Sigmoid colon (tissue), 7 donors: ENCODE results near the gene NPAS4. TPM values are rescaled to one million over a fixed set of nuclear protein-coding genes. Genes with fewer than 3 reads are reported as not detected.

Experiments
- DNase-seq: peaks from one replicate; pipeline ENCODE4 v3.0.0-alpha.2; 2019
- H3K27ac ChIP-seq, 4 donors: fragments of 200-600 bp; sonication (generic); one replicate each; pipeline ENCODE4 v1.5.1; 2016 to 2019; ENCODE audit warnings: mild to moderate bottlenecking in 1 of 4
- H3K27me3 ChIP-seq, 3 donors: fragments of 200-600 bp; sonication (generic); one replicate each; pipeline ENCODE4 v1.5.1; 2019; ENCODE audit warnings: mild to moderate bottlenecking in 1 of 3
- H3K36me3 ChIP-seq, 4 donors: fragments of 200-600 bp; sonication (generic); one replicate each; pipeline ENCODE4 v1.5.1; 2016 to 2019
- H3K4me1 ChIP-seq, 4 donors: fragments of 200-600 bp; sonication (generic); one replicate each; pipeline ENCODE4 v1.5.1; 2017 to 2019
- H3K4me3 ChIP-seq, 4 donors: fragments of 200-600 bp; sonication (generic); one replicate each; pipeline ENCODE4 v1.5.1; 2017 to 2019; ENCODE audit warnings: mild to moderate bottlenecking in 2 of 4, moderate library complexity in 1 of 4
- H3K9me3 ChIP-seq, 4 donors: fragments of 200-600 bp in 3 of 4; sonication (generic) in 3 of 4; one replicate each; pipeline versions ENCODE4 v1.5.1 to v1.6.1; 2013 to 2019
- EP300 ChIP-seq, 4 donors: sonication (generic); formaldehyde crosslinking; IDR thresholded peaks; one replicate each; pipeline ENCODE4 v1.6.1; 2017; ENCODE audit warnings: antibody characterized with exemption in 4 of 4
- POLR2A ChIP-seq, 2 donors: fragments of 450-650 bp; IDR thresholded peaks; one replicate each; pipeline ENCODE4 v1.6.1; 2016; ENCODE audit warnings: antibody characterized with exemption in 2 of 2, mild to moderate bottlenecking in 2 of 2, moderate library complexity in 2 of 2
- POLR2AphosphoS5 ChIP-seq, 4 donors: sonication (generic); formaldehyde crosslinking; IDR thresholded peaks; one replicate each; pipeline ENCODE4 v1.6.1; 2017; ENCODE audit warnings: antibody characterized with exemption in 4 of 4
- WGBS, 2 donors: extraction: QIAGEN DNeasy Blood & Tissue Kit; methylation state at CpG; one replicate each; pipeline ENCODE4 v1.1.7; 2013; 5-methylcytosine and 5-hydroxymethylcytosine counted together
- intact Hi-C: fragments of 100-400 bp; cut with DNase I; formaldehyde crosslinking; loops from one replicate; pipeline ENCODE4 v1.15.1; 2023
- polyA plus RNA-seq, 3 donors: library from polyadenylated mRNA; stranded (reverse); fragments of 200-250 nt; gene quantifications; one replicate each; pipeline ENCODE4 v1.2.3, GENCODE V29; 2013
- total RNA-seq, 4 donors: library from RNA; depleted of rRNA; stranded (reverse); fragments of >200 nt; gene quantifications; one replicate each; pipeline ENCODE4 v1.1.0, GENCODE V29; 2016
- TF ChIP-seq, protein P1 (sequence below), 4 experiments: fragments of 450-650 bp in 3 of 4; fragments of 200-600 bp in 1 of 4; IDR thresholded peaks; one replicate each; pipeline ENCODE4 v1.5.1; 2016 to 2019; ENCODE audit warnings: antibody characterized with exemption in 4 of 4, mild to moderate bottlenecking in 3 of 4, moderate library complexity in 2 of 4
- donor health status: healthy with polysubstance abuse.
- donor health status: Bipolar disorder and iron deficiency.
- donor health status: healthy.

The NPAS4 gene
- total and polyA plus RNA-seq, 7 donors = 0.19 to 2.5 (median 0.71) TPM; not detected in 2

DNA sequence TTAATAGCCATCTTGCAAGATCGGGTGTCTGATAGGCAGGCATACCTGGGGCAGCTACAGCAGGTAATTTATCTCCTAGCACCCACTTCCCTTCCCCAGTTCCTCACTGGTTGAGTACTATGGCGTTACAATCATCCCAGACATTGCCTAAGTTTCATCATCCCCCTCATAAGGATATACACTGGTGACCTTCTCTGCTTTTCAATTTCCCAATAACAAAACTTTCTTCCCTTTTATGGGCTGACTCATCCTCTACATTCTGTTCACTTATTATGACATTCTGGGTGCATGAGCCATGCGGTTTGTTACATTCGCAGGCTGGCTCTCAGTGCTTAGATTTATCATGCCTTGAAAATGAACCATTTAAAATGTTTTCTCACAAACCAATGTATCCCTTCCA is 22.8 kb downstream of the NPAS4 start:
- TF ChIP-seq POLR2A (IDR thresholded peaks at IDR 0.05) = no peak
- TF ChIP-seq POLR2AphosphoS5 (IDR thresholded peaks at IDR 0.05) = no peak
- TF ChIP-seq EP300 (IDR thresholded peaks at IDR 0.05) = no peak
- TF ChIP-seq, protein P1, sequence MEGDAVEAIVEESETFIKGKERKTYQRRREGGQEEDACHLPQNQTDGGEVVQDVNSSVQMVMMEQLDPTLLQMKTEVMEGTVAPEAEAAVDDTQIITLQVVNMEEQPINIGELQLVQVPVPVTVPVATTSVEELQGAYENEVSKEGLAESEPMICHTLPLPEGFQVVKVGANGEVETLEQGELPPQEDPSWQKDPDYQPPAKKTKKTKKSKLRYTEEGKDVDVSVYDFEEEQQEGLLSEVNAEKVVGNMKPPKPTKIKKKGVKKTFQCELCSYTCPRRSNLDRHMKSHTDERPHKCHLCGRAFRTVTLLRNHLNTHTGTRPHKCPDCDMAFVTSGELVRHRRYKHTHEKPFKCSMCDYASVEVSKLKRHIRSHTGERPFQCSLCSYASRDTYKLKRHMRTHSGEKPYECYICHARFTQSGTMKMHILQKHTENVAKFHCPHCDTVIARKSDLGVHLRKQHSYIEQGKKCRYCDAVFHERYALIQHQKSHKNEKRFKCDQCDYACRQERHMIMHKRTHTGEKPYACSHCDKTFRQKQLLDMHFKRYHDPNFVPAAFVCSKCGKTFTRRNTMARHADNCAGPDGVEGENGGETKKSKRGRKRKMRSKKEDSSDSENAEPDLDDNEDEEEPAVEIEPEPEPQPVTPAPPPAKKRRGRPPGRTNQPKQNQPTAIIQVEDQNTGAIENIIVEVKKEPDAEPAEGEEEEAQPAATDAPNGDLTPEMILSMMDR (IDR thresholded peaks at IDR 0.05) = no peak
- intact Hi-C loops = no loop called here
- no peak for DNase-seq

DNA sequence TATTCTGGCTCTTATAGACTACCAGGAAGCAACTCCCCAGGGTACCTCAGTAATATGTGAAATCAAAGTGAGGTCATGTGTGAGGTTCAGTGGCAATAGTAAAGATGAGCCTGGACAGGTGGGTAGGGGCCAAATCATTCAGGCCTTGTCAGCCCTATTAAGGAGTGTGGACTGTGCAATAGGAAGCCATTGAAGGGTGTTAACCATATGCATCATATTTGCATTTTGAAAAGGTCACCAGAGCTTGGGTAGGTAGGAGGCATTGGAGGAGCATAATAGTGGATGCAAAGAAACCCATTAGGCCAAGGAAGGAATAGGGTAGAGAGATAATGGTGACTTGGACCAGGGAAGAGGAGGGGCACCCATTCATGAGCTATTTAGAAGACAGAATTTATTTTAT is 26.2 kb downstream of the NPAS4 start:
- H3K4me1 ChIP-seq = no peaks in the 10 kb centered on the region
- no peaks in the 10 kb centered on the region for H3K36me3 ChIP-seq
- H3K9me3 ChIP-seq = peaks cover 0 to 7% (median 0%) of the 10 kb centered on the region in 4 donors
- H3K4me3 ChIP-seq = no peak overlapping the region
- TF ChIP-seq, protein P1 (IDR thresholded peaks at IDR 0.05) = no peak
- no peak for TF ChIP-seq POLR2A (IDR thresholded peaks at IDR 0.05)
- TF ChIP-seq POLR2AphosphoS5 (IDR thresholded peaks at IDR 0.05) = no peak
- no peak for TF ChIP-seq EP300 (IDR thresholded peaks at IDR 0.05)
- H3K27me3 ChIP-seq = no peaks in the 10 kb centered on the region
- intact Hi-C loops = no loop called here
- no peak overlapping the region for H3K27ac ChIP-seq
- no peak for DNase-seq

More for the DNA sequence above, 22.8 kb downstream of the NPAS4 start:
- H3K9me3 ChIP-seq = peaks cover 0 to 7% (median 0%) of the 10 kb centered on the region in 4 donors
- WGBS, 2 donors = 83 to 85% methylated on average over 4 of the region's 4 CpGs
- H3K4me1 ChIP-seq = no peaks in the 10 kb centered on the region
- H3K4me3 ChIP-seq = no peak overlapping the region
- H3K27ac ChIP-seq = no peak overlapping the region
- H3K27me3 ChIP-seq = no peaks in the 10 kb centered on the region
- no peaks in the 10 kb centered on the region for H3K36me3 ChIP-seq

DNA sequence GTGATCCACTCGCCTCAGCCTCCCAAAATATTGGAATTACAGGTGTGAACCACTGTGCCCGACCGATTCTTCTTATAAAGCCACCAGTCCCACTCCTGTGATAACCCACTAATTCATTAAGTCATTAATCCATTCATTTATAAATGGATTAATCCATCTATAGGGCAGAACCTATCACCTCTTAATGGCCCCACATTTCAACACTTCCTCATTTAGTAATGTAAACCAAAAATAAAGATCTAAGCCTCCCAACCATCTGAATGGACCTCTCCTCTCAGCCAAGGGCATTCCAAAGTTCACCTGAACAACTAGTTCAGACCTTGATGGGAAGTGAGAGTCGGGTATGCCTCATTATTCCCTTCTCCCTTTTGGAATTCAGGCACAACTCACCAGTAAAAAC is 27.7 kb downstream of the NPAS4 start:
- Histone ChIP-seq H3K4me3 (no peak overlapping the region), H3K9me3 (no peaks in the 10 kb centered on the region), H3K27me3 (no peaks in the 10 kb centered on the region), H3K36me3 (no peaks in the 10 kb centered on the region), H3K27ac (no peak overlapping the region), H3K4me1 (no peaks in the 10 kb centered on the region)
- intact Hi-C loops = no loop called here
- 78% methylated on average over 4 of the region's 4 CpGs for WGBS, 2 donors
- no peak for DNase-seq
- TF ChIP-seq POLR2AphosphoS5 (IDR thresholded peaks at IDR 0.05) (no peak), POLR2A (IDR thresholded peaks at IDR 0.05) (no peak), EP300 (IDR thresholded peaks at IDR 0.05) (no peak)
- TF ChIP-seq, protein P1 (IDR thresholded peaks at IDR 0.05) = no peak

DNA sequence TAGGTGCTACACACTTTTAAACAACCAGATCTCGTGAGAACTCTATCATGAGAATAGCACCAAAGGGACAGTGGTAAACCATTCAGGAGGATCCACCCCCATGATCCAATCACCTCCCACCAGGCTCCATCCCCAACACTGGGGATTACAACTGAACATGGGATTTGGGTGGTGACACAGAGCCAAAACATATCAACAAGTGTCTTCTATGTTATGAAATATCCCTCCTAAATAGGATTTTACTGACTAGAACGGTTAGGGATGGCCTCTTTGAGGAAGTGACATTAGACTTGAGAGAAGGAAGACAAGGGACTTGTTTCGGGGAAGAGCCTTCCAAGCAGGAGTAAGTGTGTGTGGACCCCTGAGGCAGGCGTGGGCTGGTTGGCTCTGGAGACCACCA is 29.7 kb downstream of the NPAS4 start:
- no peaks in the 10 kb centered on the region for H3K9me3 ChIP-seq
- H3K27me3 ChIP-seq = no peaks in the 10 kb centered on the region
- no peak for DNase-seq
- WGBS, 2 donors = 66 to 73% methylated on average over 4 of the region's 4 CpGs
- no peak for TF ChIP-seq EP300 (IDR thresholded peaks at IDR 0.05)
- TF ChIP-seq POLR2AphosphoS5 (IDR thresholded peaks at IDR 0.05) = no peak
- no peak for TF ChIP-seq POLR2A (IDR thresholded peaks at IDR 0.05)
- TF ChIP-seq, protein P1 (IDR thresholded peaks at IDR 0.05) = no peak
- H3K36me3 ChIP-seq = no peaks in the 10 kb centered on the region
- intact Hi-C loops = no loop called here
- no peaks in the 10 kb centered on the region for H3K4me1 ChIP-seq
- no peak overlapping the region for H3K4me3 ChIP-seq
- no peak overlapping the region for H3K27ac ChIP-seq

DNA sequence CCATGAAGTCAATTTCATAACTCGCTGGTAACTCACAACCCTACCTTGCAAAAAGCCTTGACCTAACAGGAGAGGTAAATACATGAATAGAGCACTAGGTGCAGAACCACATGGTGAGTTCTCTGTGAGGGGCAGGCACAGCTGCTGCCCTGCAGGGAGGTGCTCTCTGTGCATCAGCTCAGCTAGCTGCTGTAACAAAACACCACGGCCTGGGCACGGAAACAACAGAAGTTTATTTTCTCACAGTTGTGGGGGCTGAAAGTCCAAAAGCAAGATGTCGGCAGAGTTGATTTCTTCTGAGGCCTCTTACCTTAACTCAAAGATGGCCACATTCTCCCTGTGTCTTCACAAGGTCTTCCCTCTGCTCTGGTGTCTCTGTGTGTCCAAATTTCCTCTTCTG is 30.8 kb downstream of the NPAS4 start:
- TF ChIP-seq, protein P1 (IDR thresholded peaks at IDR 0.05) = no peak
- TF ChIP-seq POLR2A (IDR thresholded peaks at IDR 0.05) (no peak), EP300 (IDR thresholded peaks at IDR 0.05) (no peak), POLR2AphosphoS5 (IDR thresholded peaks at IDR 0.05) (no peak)
- Histone ChIP-seq H3K9me3 (no peaks in the 10 kb centered on the region), H3K4me3 (no peak overlapping the region), H3K4me1 (no peaks in the 10 kb centered on the region), H3K36me3 (no peaks in the 10 kb centered on the region), H3K27me3 (no peaks in the 10 kb centered on the region), H3K27ac (no peak overlapping the region)
- intact Hi-C loops = no loop called here
- WGBS, 2 donors = 87 to 90% methylated on average over 4 of the region's 4 CpGs
- DNase-seq = no peak
